HG02610 (cell line): ENCODE results near the gene CCR1.
"Not testable (repeated sequence)": the region's sequence is repeated elsewhere in the genome, so short reads cannot be mapped to it uniquely, and the experiment has no call there.

Source experiments
- ATAC-seq: cut with Tn5 transposase; IDR thresholded peaks from one replicate; pipeline ENCODE4 v1.9.1; 2021; ENCODE audit warnings: mild to moderate bottlenecking, moderate library complexity; ENCODE audit not compliant: unreplicated experiment

The CCR1 gene

GRCh38 chr3:46213201-46213600, 5.1 kb upstream of the CCR1 start:
- ATAC-seq, result no peak

- no peak for ATAC-seq
Observed at GRCh38 chr3:46212101-46212500, 4.0 kb upstream of the CCR1 start.

- ATAC-seq, result no peak
Observed at GRCh38 chr3:46209746-46210470, 1.8 kb upstream of the CCR1 start.

GRCh38 chr3:46209053-46209452, 940 bp upstream of the CCR1 start:
- ATAC-seq, result no peak

- not testable (repeated sequence) for ATAC-seq
Observed at GRCh38 chr3:46207514-46207913, 599 bp downstream of the CCR1 start.

GRCh38 chr3:46206282-46207015, 1.7 kb downstream of the CCR1 start:
- no peak for ATAC-seq

- no peak for ATAC-seq
Observed at GRCh38 chr3:46205286-46205960, 2.7 kb downstream of the CCR1 start.

GRCh38 chr3:46203681-46204080, 4.4 kb downstream of the CCR1 start:
- no peak for ATAC-seq

GRCh38 chr3:46202535-46202934, 5.6 kb downstream of the CCR1 start:
- no peak for ATAC-seq

- no peak for ATAC-seq
Observed at GRCh38 chr3:46200790-46201189, 7.3 kb downstream of the CCR1 start.

GRCh38 chr3:46200211-46200610, 7.9 kb downstream of the CCR1 start:
- ATAC-seq, result no peak

- no peak for ATAC-seq
Observed at GRCh38 chr3:46196261-46196957, 11.7 kb downstream of the CCR1 start.

- ATAC-seq, result no peak
Observed at GRCh38 chr3:46194868-46195553, 13.1 kb downstream of the CCR1 start.

- ATAC-seq, result no peak
Observed at GRCh38 chr3:46193436-46193835, 14.7 kb downstream of the CCR1 start.

GRCh38 chr3:46192939-46193338, 15.2 kb downstream of the CCR1 start:
- no peak for ATAC-seq

- ATAC-seq, result no peak
Observed at GRCh38 chr3:46191730-46192129, 16.4 kb downstream of the CCR1 start.

GRCh38 chr3:46188708-46189107, 19.4 kb downstream of the CCR1 start:
- ATAC-seq, result no peak

GRCh38 chr3:46187876-46188275, 20.2 kb downstream of the CCR1 start:
- ATAC-seq, result no peak

- ATAC-seq, result peak; percentile 19
Observed at GRCh38 chr3:46187341-46187700, 20.8 kb downstream of the CCR1 start.

- ATAC-seq, result peak; percentile 81
Observed at GRCh38 chr3:46186471-46187340, 21.4 kb downstream of the CCR1 start.
